GM21825 (cell line): Measurements from ENCODE around the gene CRELD1.
A peak's percentile ranks its signal among the peaks of the same experiment; 100 is the strongest.
"Not testable (repeated sequence)": the region's sequence is repeated elsewhere in the genome, so short reads cannot be mapped to it uniquely, and the experiment has no call there.

Experiments
- ATAC-seq: cut with Tn5 transposase; IDR thresholded peaks from one replicate; pipeline ENCODE4 v1.9.1; 2021; ENCODE audit warnings: mild to moderate bottlenecking, moderate library complexity; ENCODE audit not compliant: unreplicated experiment

The CRELD1 gene

GRCh38 chr3:9933561-9934234 is at the start of gene CRELD1:
Gene CRELD1, plus strand, starts transcription at chr3:9933834. Its CDS starts 605 bp downstream, at chr3:9934439.
- ATAC-seq = peak; percentile 87

GRCh38 chr3:9884555-9885165 is 49.0 kb upstream of the CRELD1 start:
- no peak for ATAC-seq

GRCh38 chr3:9886328-9886727 is 47.3 kb upstream of the CRELD1 start:
- no peak for ATAC-seq

- no peak for ATAC-seq
Observed at GRCh38 chr3:9887480-9887879, 46.2 kb upstream of the CRELD1 start.

- ATAC-seq = no peak
Observed at GRCh38 chr3:9888540-9888939, 45.1 kb upstream of the CRELD1 start.

GRCh38 chr3:9889405-9889804 is 44.2 kb upstream of the CRELD1 start:
- no peak for ATAC-seq

GRCh38 chr3:9890249-9891071 is 43.2 kb upstream of the CRELD1 start, which contains the start of gene JAGN1:
Gene JAGN1, plus strand, starts transcription at chr3:9890610. Its CDS starts 113 bp downstream, at chr3:9890723.
- peak; percentile 80 for ATAC-seq

- no peak for ATAC-seq
Observed at GRCh38 chr3:9891072-9891622, 42.5 kb upstream of the CRELD1 start.

- ATAC-seq = no peak
Observed at GRCh38 chr3:9893739-9894138, 39.9 kb upstream of the CRELD1 start.

- not testable (repeated sequence) for ATAC-seq
Observed at GRCh38 chr3:9895715-9896114, 37.9 kb upstream of the CRELD1 start.

- not testable (repeated sequence) for ATAC-seq
Observed at GRCh38 chr3:9896755-9897407, 36.8 kb upstream of the CRELD1 start.

- peak; percentile 49 for ATAC-seq
Observed at GRCh38 chr3:9897408-9898372, 35.9 kb upstream of the CRELD1 start.

- no peak for ATAC-seq
Observed at GRCh38 chr3:9898467-9899241, 35.0 kb upstream of the CRELD1 start.

GRCh38 chr3:9899289-9899791 is 34.3 kb upstream of the CRELD1 start:
- no peak for ATAC-seq

GRCh38 chr3:9900965-9901415 is 32.6 kb upstream of the CRELD1 start:
- ATAC-seq = not testable (repeated sequence)

- no peak for ATAC-seq
Observed at GRCh38 chr3:9901967-9902366, 31.7 kb upstream of the CRELD1 start.

GRCh38 chr3:9902372-9903237 is 31.0 kb upstream of the CRELD1 start, which contains the start of gene IL17RE:
Gene IL17RE, plus strand, starts transcription at chr3:9902848. Its CDS starts 85 bp downstream, at chr3:9902933.
- ATAC-seq = no peak

- no peak for ATAC-seq
Observed at GRCh38 chr3:9903238-9903624, 30.4 kb upstream of the CRELD1 start.
